ENCODE results near the gene TSN.

GRCh38 chr2:121746071-121746578 is 9.3 kb upstream of the TSN start:
- TF ChIP-seq POLR2A (IDR thresholded peaks at IDR 0.05): no peak
- TF ChIP-seq, protein P1, sequence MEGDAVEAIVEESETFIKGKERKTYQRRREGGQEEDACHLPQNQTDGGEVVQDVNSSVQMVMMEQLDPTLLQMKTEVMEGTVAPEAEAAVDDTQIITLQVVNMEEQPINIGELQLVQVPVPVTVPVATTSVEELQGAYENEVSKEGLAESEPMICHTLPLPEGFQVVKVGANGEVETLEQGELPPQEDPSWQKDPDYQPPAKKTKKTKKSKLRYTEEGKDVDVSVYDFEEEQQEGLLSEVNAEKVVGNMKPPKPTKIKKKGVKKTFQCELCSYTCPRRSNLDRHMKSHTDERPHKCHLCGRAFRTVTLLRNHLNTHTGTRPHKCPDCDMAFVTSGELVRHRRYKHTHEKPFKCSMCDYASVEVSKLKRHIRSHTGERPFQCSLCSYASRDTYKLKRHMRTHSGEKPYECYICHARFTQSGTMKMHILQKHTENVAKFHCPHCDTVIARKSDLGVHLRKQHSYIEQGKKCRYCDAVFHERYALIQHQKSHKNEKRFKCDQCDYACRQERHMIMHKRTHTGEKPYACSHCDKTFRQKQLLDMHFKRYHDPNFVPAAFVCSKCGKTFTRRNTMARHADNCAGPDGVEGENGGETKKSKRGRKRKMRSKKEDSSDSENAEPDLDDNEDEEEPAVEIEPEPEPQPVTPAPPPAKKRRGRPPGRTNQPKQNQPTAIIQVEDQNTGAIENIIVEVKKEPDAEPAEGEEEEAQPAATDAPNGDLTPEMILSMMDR (IDR thresholded peaks at IDR 0.05): no peak
